ENCODE results near the gene CYP4Z1.

GRCh38 chr1:47137925-47138615, 71.0 kb downstream of the CYP4Z1 start:
- no peak for TF ChIP-seq EZH2 (IDR thresholded peaks at IDR 0.05; ENCODE audit: insufficient read depth, poor library complexity, severe bottlenecking)
- no peak for TF ChIP-seq EZH2phosphoT487 (IDR thresholded peaks at IDR 0.05; ENCODE audit: insufficient read depth, low read depth)
